Type B pancreatic cell (in vitro differentiated cells): ENCODE results near the gene ADARB2. TPM values are rescaled to one million over a fixed set of nuclear protein-coding genes. Genes with fewer than 3 reads are reported as not detected.

ENCODE experiments used
- DNase-seq: peaks from one replicate; pipeline ENCODE4 v3.0.0; 2021; ENCODE audit warnings: mixed read lengths; ENCODE audit not compliant: unreplicated experiment; ENCODE audit errors: extremely low spot score
- H3K27ac Mint-ChIP-seq: 2 replicates; pipeline ENCODE4 v1.8.0; 2021; ENCODE audit warnings: mild to moderate bottlenecking, mixed read lengths
- H3K27me3 Mint-ChIP-seq: 2 replicates; pipeline ENCODE4 v1.8.0; 2021; ENCODE audit warnings: mixed read lengths
- H3K36me3 Mint-ChIP-seq: 2 replicates; pipeline ENCODE4 v1.8.0; 2021; ENCODE audit warnings: mixed read lengths
- H3K4me1 Mint-ChIP-seq: one replicate; pipeline ENCODE4 v1.8.0; 2021; ENCODE audit warnings: mixed read lengths; ENCODE audit not compliant: unreplicated experiment
- H3K4me3 Mint-ChIP-seq: 2 replicates; pipeline ENCODE4 v1.8.0; 2021; ENCODE audit warnings: mild to moderate bottlenecking, mixed read lengths
- H3K9me3 Mint-ChIP-seq: 2 replicates; pipeline ENCODE4 v1.8.0; 2021; ENCODE audit warnings: mixed read lengths
- total RNA-seq: library from RNA; stranded (reverse); gene quantifications from 2 replicates; pipeline ENCODE4 v1.2.1, GENCODE V29; 2021; ENCODE audit warnings: low replicate concordance
- TF ChIP-seq, protein P1 (sequence below): fragments of 200-600 bp; sonication (generic); conservative IDR thresholded peaks from 2 replicates; pipeline ENCODE4 v1.5.0; 2021; ENCODE audit warnings: antibody characterized with exemption, mild to moderate bottlenecking

The ADARB2 gene
- total RNA-seq, 1 donor from 2014 or later, result 4.9 TPM

DNA sequence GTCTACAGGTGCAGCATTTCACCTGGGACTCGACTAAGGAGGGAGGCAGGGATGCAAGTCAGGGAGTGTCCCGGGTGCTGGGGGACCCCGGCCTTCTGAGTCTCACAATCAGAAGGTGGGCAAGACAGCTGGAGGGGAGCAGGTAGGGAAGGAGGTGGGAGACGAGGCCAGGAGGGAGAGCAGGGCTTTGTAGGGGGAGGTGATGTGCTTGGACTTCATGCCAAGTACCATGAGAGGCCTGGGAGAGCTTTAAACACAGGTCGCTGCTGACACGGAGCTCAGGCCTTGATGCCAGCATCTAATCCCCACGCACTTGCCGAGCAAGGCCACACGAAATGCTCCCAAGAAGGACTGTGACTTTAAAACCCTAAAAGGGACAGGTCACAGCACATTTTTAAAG lies 244.7 kb downstream of the ADARB2 start:
- TF ChIP-seq, protein P1, sequence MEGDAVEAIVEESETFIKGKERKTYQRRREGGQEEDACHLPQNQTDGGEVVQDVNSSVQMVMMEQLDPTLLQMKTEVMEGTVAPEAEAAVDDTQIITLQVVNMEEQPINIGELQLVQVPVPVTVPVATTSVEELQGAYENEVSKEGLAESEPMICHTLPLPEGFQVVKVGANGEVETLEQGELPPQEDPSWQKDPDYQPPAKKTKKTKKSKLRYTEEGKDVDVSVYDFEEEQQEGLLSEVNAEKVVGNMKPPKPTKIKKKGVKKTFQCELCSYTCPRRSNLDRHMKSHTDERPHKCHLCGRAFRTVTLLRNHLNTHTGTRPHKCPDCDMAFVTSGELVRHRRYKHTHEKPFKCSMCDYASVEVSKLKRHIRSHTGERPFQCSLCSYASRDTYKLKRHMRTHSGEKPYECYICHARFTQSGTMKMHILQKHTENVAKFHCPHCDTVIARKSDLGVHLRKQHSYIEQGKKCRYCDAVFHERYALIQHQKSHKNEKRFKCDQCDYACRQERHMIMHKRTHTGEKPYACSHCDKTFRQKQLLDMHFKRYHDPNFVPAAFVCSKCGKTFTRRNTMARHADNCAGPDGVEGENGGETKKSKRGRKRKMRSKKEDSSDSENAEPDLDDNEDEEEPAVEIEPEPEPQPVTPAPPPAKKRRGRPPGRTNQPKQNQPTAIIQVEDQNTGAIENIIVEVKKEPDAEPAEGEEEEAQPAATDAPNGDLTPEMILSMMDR, result no peak
- H3K36me3 Mint-ChIP-seq, result no peaks in the 10 kb centered on the region
- H3K27me3 Mint-ChIP-seq, result peaks cover 10% of the 10 kb centered on the region

DNA sequence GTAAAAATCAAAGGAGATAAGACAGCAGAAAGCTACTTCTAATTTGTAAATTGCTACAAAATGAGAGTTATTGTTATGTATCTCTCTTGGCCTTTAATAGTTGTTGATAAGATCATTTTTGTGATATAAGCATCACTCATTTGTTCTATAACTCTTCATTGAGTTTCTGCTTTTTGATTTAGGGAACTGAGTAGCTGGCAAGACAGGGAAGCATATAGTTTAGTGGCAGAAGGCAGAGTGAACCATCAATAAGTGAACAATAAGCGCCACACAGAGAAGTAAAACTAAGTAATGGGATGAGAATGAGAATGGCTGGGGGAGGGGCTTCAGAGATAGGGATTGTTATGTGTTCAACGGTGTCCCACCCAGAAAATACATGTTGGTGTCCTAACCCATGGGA lies 245.4 kb downstream of the ADARB2 start:
- H3K4me1 Mint-ChIP-seq, result no peaks in the 10 kb centered on the region
- TF ChIP-seq, protein P1, result no peak
- H3K36me3 Mint-ChIP-seq, result no peaks in the 10 kb centered on the region
- no peak for DNase-seq
- peaks cover 10% of the 10 kb centered on the region for H3K27me3 Mint-ChIP-seq
- H3K4me3 Mint-ChIP-seq, result no peak overlapping the region
- H3K27ac Mint-ChIP-seq, result no peak overlapping the region
- no peaks in the 10 kb centered on the region for H3K9me3 Mint-ChIP-seq

More for the DNA sequence above, 244.7 kb downstream of the ADARB2 start:
- no peak for DNase-seq
- Mint-ChIP-seq H3K4me1 (no peaks in the 10 kb centered on the region), H3K27ac (no peak overlapping the region), H3K9me3 (no peaks in the 10 kb centered on the region), H3K4me3 (no peak overlapping the region)

DNA sequence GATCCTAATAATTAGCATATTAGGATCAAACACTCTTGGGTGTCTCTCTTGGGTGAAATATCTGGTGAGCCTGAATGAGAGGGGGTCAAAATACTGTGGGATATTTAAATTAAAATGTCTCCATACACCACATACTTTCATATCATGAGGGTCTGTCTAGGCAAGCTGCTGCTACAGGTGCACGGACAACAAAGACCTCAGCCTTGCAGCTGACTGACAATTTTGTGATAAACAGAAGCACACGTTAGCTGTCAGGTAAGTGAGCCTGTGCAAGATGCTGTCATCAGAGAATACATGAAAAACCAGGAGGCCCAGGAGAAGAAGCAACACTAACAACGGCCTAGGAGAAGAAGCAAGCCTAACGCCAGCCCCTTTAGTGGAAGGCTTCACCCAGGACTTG lies 247.5 kb downstream of the ADARB2 start:
- no peak overlapping the region for H3K4me3 Mint-ChIP-seq

DNA sequence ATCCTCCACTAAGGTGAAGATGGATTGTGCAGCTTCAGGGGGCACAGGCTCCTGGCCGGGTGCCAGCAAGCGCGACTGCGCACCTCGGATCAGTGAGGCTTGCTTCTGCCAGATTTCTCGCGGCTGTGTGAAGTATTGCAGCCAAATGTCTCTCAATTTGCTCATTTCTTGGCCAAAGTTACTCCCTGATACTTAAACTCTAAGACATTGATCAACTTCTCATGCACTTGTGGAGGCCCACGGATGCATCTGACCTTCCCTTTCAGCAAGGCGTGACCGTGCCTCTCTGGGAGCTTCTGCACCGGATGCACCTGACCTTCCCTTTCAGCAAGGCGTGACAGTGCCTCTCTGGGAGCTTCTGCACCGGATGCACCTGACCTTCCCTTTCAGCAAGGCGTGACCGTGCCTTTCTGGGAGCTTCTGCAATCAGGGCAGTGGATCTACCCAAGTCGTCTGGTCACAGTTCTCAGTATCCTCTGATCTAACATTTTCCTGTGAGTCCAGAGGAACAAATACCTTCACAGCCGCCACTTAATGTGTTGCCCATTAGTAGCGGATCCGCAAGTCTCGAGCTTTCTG lies 248.3 kb downstream of the ADARB2 start:
- Mint-ChIP-seq H3K9me3 (no peaks in the 10 kb centered on the region), H3K4me3 (no peak overlapping the region), H3K36me3 (peaks cover 3% of the 10 kb centered on the region), H3K27me3 (peaks cover 17% of the 10 kb centered on the region), H3K27ac (no peak overlapping the region), H3K4me1 (no peaks in the 10 kb centered on the region)
- DNase-seq, result no peak
- TF ChIP-seq, protein P1, result no peak

More for the DNA sequence above, 247.5 kb downstream of the ADARB2 start:
- TF ChIP-seq, protein P1, result no peak
- Mint-ChIP-seq H3K27ac (no peak overlapping the region), H3K36me3 (peaks cover 3% of the 10 kb centered on the region), H3K9me3 (no peaks in the 10 kb centered on the region), H3K27me3 (peaks cover 14% of the 10 kb centered on the region), H3K4me1 (no peaks in the 10 kb centered on the region)
- no peak for DNase-seq

- Mint-ChIP-seq H3K27me3 (peaks cover 14% of the 10 kb centered on the region), H3K4me3 (no peak overlapping the region), H3K36me3 (peaks cover 3% of the 10 kb centered on the region), H3K9me3 (no peaks in the 10 kb centered on the region), H3K27ac (no peak overlapping the region), H3K4me1 (no peaks in the 10 kb centered on the region)
- no peak for DNase-seq
- TF ChIP-seq, protein P1, result no peak
Measured at GRCh38 chr10:1486841-1487687, 250.3 kb downstream of the ADARB2 start.
